Measurements from ENCODE around the gene OR4D2. TPM values are rescaled to one million over a fixed set of nuclear protein-coding genes. Genes with fewer than 3 reads are reported as not detected.
A peak's percentile ranks its signal among the peaks of the same experiment; 100 is the strongest.

OR4D2 gene
- total RNA-seq, 1 donor from 2014 or later, result not detected

GRCh38 chr17:58172369-58173071 is 5.7 kb downstream of the OR4D2 start:
- Mint-ChIP-seq H3K27ac (ENCODE audit: unreplicated experiment) (no peak overlapping the region), H3K4me1 (ENCODE audit: unreplicated experiment) (peaks cover 13% of the 10 kb centered on the region), H3K4me3 (ENCODE audit: unreplicated experiment) (no peak overlapping the region), H3K9me3 (ENCODE audit: unreplicated experiment) (no peaks in the 10 kb centered on the region), H3K36me3 (ENCODE audit: low read depth, unreplicated experiment) (no peaks in the 10 kb centered on the region), H3K27me3 (ENCODE audit: unreplicated experiment) (peaks cover 2% of the 10 kb centered on the region)
- TF ChIP-seq CTCF (IDR thresholded peaks at IDR 0.05; ENCODE audit: unreplicated experiment), result no peak
- peak; percentile 19 for DNase-seq (ENCODE audit: low spot score)

DNA sequence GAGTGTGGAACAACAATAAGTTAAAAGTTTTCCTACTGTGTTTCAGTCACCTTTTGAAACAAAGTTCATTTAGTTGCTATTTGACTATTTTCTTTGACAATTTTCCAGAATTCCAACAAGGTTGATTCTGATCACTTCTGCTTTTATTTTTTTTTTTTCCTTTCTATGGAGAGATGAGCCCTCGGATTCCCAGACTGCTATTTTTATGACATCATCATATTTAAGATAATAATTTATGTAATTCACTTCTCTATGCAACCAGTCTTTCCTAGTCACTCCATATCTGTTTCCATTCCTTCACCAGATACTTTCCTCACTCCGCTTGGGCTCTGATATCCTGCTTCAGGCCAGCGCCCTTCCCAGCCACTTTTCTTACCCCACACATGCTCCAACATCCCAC is 8.1 kb downstream of the OR4D2 start:
- peaks cover 10% of the 10 kb centered on the region for H3K4me1 Mint-ChIP-seq (ENCODE audit: unreplicated experiment)
- H3K27me3 Mint-ChIP-seq (ENCODE audit: unreplicated experiment), result peaks cover 2% of the 10 kb centered on the region
- H3K4me3 Mint-ChIP-seq (ENCODE audit: unreplicated experiment), result no peak overlapping the region
- no peak for DNase-seq (ENCODE audit: low spot score)
- no peak for TF ChIP-seq CTCF (IDR thresholded peaks at IDR 0.05; ENCODE audit: unreplicated experiment)
- no peak overlapping the region for H3K27ac Mint-ChIP-seq (ENCODE audit: unreplicated experiment)
- H3K9me3 Mint-ChIP-seq (ENCODE audit: unreplicated experiment), result no peaks in the 10 kb centered on the region
- no peaks in the 10 kb centered on the region for H3K36me3 Mint-ChIP-seq (ENCODE audit: low read depth, unreplicated experiment)

DNA sequence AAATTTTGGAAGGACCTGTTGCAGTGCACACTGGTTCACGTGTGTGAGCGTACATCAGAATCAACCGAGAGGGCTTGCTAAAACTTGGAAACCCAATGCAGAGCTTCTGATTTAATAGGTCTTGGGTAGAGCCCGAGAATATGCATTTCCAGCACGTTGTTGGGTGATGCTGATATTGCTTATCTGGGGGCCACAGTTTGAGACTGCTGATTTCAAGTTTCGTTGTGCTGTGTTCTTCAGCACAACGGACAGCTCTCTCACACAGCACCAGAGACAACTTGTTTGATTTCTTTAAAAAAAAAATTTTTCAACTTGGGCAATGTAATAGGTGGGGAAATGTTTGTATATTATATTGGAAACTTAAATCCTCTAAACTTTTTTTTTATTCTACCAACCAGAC is 9.4 kb downstream of the OR4D2 start:
- Mint-ChIP-seq H3K27me3 (ENCODE audit: unreplicated experiment) (peaks cover 4% of the 10 kb centered on the region), H3K27ac (ENCODE audit: unreplicated experiment) (no peak overlapping the region), H3K4me1 (ENCODE audit: unreplicated experiment) (no peaks in the 10 kb centered on the region), H3K36me3 (ENCODE audit: low read depth, unreplicated experiment) (no peaks in the 10 kb centered on the region), H3K9me3 (ENCODE audit: unreplicated experiment) (no peaks in the 10 kb centered on the region), H3K4me3 (ENCODE audit: unreplicated experiment) (no peak overlapping the region)
- TF ChIP-seq CTCF (IDR thresholded peaks at IDR 0.05; ENCODE audit: unreplicated experiment), result no peak
- DNase-seq (ENCODE audit: low spot score), result no peak

GRCh38 chr17:58181796-58182195 is 15.0 kb downstream of the OR4D2 start:
- Mint-ChIP-seq H3K9me3 (ENCODE audit: unreplicated experiment) (no peaks in the 10 kb centered on the region), H3K27me3 (ENCODE audit: unreplicated experiment) (peaks cover 7% of the 10 kb centered on the region), H3K27ac (ENCODE audit: unreplicated experiment) (no peak overlapping the region), H3K4me1 (ENCODE audit: unreplicated experiment) (peaks cover 3% of the 10 kb centered on the region), H3K4me3 (ENCODE audit: unreplicated experiment) (no peak overlapping the region), H3K36me3 (ENCODE audit: low read depth, unreplicated experiment) (no peaks in the 10 kb centered on the region)
- no peak for TF ChIP-seq CTCF (IDR thresholded peaks at IDR 0.05; ENCODE audit: unreplicated experiment)
- no peak for DNase-seq (ENCODE audit: low spot score)

GRCh38 chr17:58183514-58183913 is 16.7 kb downstream of the OR4D2 start:
- DNase-seq (ENCODE audit: low spot score), result no peak
- no peak overlapping the region for H3K4me3 Mint-ChIP-seq (ENCODE audit: unreplicated experiment)
- no peak for TF ChIP-seq CTCF (IDR thresholded peaks at IDR 0.05; ENCODE audit: unreplicated experiment)
- H3K4me1 Mint-ChIP-seq (ENCODE audit: unreplicated experiment), result peaks cover 3% of the 10 kb centered on the region
- no peaks in the 10 kb centered on the region for H3K9me3 Mint-ChIP-seq (ENCODE audit: unreplicated experiment)
- no peak overlapping the region for H3K27ac Mint-ChIP-seq (ENCODE audit: unreplicated experiment)
- peaks cover 7% of the 10 kb centered on the region for H3K27me3 Mint-ChIP-seq (ENCODE audit: unreplicated experiment)
- H3K36me3 Mint-ChIP-seq (ENCODE audit: low read depth, unreplicated experiment), result no peaks in the 10 kb centered on the region

Data from endothelial cell (in vitro differentiated cells).